ENCODE results near the gene EXOG.

Gene EXOG

DNA sequence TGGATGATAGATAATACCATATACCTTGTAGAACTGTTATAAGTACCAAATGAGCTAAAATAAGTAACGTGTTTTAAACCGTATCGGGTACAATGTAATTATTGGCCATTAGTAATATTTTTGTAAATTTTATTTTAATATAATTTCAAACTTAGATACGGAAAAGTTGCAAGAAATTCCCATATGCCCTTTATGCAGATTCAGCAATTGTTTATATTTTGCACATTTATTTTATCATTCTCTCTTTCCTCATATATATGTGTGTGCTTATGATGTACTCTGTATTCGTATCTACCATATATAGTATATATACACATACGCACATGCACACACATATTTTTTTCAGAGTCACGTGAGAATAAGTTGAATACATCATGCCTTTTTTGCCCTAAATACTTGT lies 38.5 kb downstream of the EXOG start:
- Histone ChIP-seq H3K79me2 (ENCODE audit: insufficient read depth, low read length) (no peaks in the 10 kb centered on the region), H3K27ac (ENCODE audit: low read depth, low read length, poor library complexity, severe bottlenecking) (no peak overlapping the region), H3F3A (ENCODE audit: insufficient read depth, low read length) (no peaks in the 10 kb centered on the region), H3K9ac (ENCODE audit: low read length) (no peak overlapping the region), H3K4me3 (ENCODE audit: low read depth, low read length, poor library complexity, severe bottlenecking) (no peak overlapping the region), H3K9me3 (ENCODE audit: low read length) (no peaks in the 10 kb centered on the region), H3K4me2 (ENCODE audit: low read length) (no peak overlapping the region), H3K9me2 (ENCODE audit: low read depth, low read length) (no peaks in the 10 kb centered on the region), H3K4me1 (ENCODE audit: insufficient read depth, low read length, severe bottlenecking) (no peaks in the 10 kb centered on the region), H3K36me3 (ENCODE audit: insufficient read depth, low read length) (no peaks in the 10 kb centered on the region), H2AFZ (ENCODE audit: low read length) (no peak overlapping the region), H3K27me3 (ENCODE audit: insufficient read depth, low read length) (no peaks in the 10 kb centered on the region), H4K20me1 (ENCODE audit: insufficient read depth, low read length) (no peaks in the 10 kb centered on the region)
- TF ChIP-seq, protein P1, sequence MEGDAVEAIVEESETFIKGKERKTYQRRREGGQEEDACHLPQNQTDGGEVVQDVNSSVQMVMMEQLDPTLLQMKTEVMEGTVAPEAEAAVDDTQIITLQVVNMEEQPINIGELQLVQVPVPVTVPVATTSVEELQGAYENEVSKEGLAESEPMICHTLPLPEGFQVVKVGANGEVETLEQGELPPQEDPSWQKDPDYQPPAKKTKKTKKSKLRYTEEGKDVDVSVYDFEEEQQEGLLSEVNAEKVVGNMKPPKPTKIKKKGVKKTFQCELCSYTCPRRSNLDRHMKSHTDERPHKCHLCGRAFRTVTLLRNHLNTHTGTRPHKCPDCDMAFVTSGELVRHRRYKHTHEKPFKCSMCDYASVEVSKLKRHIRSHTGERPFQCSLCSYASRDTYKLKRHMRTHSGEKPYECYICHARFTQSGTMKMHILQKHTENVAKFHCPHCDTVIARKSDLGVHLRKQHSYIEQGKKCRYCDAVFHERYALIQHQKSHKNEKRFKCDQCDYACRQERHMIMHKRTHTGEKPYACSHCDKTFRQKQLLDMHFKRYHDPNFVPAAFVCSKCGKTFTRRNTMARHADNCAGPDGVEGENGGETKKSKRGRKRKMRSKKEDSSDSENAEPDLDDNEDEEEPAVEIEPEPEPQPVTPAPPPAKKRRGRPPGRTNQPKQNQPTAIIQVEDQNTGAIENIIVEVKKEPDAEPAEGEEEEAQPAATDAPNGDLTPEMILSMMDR (IDR thresholded peaks at IDR 0.05; ENCODE audit: low read length), result no peak
- no peak for TF ChIP-seq EZH2 (IDR thresholded peaks at IDR 0.05; ENCODE audit: borderline replicate concordance, low read length)

DNA sequence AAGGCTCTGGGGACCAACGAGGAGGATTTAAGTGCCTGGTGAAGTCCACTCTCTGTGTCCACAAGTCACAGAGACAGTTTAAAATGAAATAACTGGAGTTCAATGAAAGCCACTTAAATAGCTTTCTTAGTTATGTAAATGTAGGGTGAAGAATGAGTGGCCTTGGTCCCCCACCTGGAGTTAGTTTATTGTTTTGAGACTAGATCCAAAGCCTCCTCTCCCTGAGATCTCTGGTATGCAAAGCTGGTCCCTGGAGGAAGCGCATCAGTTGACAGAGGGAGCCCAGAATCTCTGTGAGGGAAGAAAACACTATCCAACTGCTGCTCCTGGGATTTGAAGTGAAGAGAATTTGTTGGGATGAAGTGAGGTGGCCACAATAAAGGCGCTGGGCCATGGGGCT lies 40.5 kb downstream of the EXOG start:
- H3K27ac ChIP-seq (ENCODE audit: low read depth, low read length, poor library complexity, severe bottlenecking), result no peak overlapping the region
- TF ChIP-seq, protein P1 (IDR thresholded peaks at IDR 0.05; ENCODE audit: low read length), result no peak
- no peak for TF ChIP-seq EZH2 (IDR thresholded peaks at IDR 0.05; ENCODE audit: borderline replicate concordance, low read length)
- no peaks in the 10 kb centered on the region for H4K20me1 ChIP-seq (ENCODE audit: insufficient read depth, low read length)
- no peaks in the 10 kb centered on the region for H3K9me2 ChIP-seq (ENCODE audit: low read depth, low read length)
- no peak overlapping the region for H3K4me3 ChIP-seq (ENCODE audit: low read depth, low read length, poor library complexity, severe bottlenecking)
- H3K9ac ChIP-seq (ENCODE audit: low read length), result no peak overlapping the region
- H3K4me2 ChIP-seq (ENCODE audit: low read length), result no peak overlapping the region
- no peak overlapping the region for H2AFZ ChIP-seq (ENCODE audit: low read length)
- H3K9me3 ChIP-seq (ENCODE audit: low read length), result no peaks in the 10 kb centered on the region
- H3K79me2 ChIP-seq (ENCODE audit: insufficient read depth, low read length), result no peaks in the 10 kb centered on the region
- H3F3A ChIP-seq (ENCODE audit: insufficient read depth, low read length), result no peaks in the 10 kb centered on the region
- H3K36me3 ChIP-seq (ENCODE audit: insufficient read depth, low read length), result no peaks in the 10 kb centered on the region
- no peaks in the 10 kb centered on the region for H3K27me3 ChIP-seq (ENCODE audit: insufficient read depth, low read length)
- no peaks in the 10 kb centered on the region for H3K4me1 ChIP-seq (ENCODE audit: insufficient read depth, low read length, severe bottlenecking)

DNA sequence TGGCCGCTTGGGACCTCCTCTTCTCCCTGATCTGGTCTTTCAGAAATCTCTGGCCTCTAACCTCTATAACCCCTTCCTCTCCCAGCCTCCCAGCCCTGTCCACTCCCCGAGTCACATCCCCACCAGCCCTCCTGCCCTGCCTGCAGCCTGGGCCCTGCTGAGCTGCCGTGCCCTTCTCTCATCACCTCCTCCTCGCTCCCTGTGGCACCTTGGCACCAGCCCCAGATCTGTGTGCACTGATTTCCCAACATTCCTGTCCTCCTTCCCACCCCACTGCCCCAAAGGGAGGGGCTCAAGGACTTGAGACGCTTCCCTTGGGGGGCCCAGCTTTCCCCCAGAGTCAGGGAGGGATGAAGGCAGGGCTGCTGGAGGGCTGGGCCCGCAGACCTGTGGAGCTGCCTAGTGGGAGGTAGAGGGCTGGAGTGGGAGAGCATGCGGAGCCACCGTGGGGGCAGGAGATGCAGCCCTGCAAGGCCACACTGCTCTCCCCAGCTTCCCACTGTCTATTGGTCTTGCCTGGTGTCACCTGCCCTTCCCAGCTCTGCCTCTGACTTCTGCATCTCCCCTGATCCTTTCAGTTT lies 42.7 kb downstream of the EXOG start:
- Histone ChIP-seq H3K4me2 (ENCODE audit: low read length) (no peak overlapping the region), H3K79me2 (ENCODE audit: insufficient read depth, low read length) (no peaks in the 10 kb centered on the region), H3K27me3 (ENCODE audit: insufficient read depth, low read length) (no peaks in the 10 kb centered on the region), H3F3A (ENCODE audit: insufficient read depth, low read length) (no peaks in the 10 kb centered on the region), H3K4me3 (ENCODE audit: low read depth, low read length, poor library complexity, severe bottlenecking) (no peak overlapping the region), H3K27ac (ENCODE audit: low read depth, low read length, poor library complexity, severe bottlenecking) (no peak overlapping the region), H3K9ac (ENCODE audit: low read length) (no peak overlapping the region), H3K9me2 (ENCODE audit: low read depth, low read length) (no peaks in the 10 kb centered on the region), H3K36me3 (ENCODE audit: insufficient read depth, low read length) (no peaks in the 10 kb centered on the region), H4K20me1 (ENCODE audit: insufficient read depth, low read length) (no peaks in the 10 kb centered on the region), H3K4me1 (ENCODE audit: insufficient read depth, low read length, severe bottlenecking) (no peaks in the 10 kb centered on the region), H3K9me3 (ENCODE audit: low read length) (no peaks in the 10 kb centered on the region), H2AFZ (ENCODE audit: low read length) (no peak overlapping the region)
- TF ChIP-seq, protein P1 (IDR thresholded peaks at IDR 0.05; ENCODE audit: low read length), result no peak
- TF ChIP-seq EZH2 (IDR thresholded peaks at IDR 0.05; ENCODE audit: borderline replicate concordance, low read length), result no peak

Data from OCI-LY1 (cell line).